GM23338 (cell line): Measurements from ENCODE around the gene ZDHHC9. TPM values are rescaled to one million over a fixed set of nuclear protein-coding genes. Genes with fewer than 3 reads are reported as not detected.

Experiments
- ATAC-seq: fragments of 200-7000 bp; cut with Tn5 transposase; 3 replicates; pipeline ENCODE4 v1.9.1; 2020
- DNase-seq: peaks from one replicate; pipeline ENCODE4 v3.0.0-alpha.2; 2015; ENCODE audit warnings: low spot score
- H2AFZ ChIP-seq: fragments of 200-600 bp; sonication (generic); 2 replicates; pipeline ENCODE4 v1.8.0; 2016; ENCODE audit warnings: antibody characterized with exemption, mild to moderate bottlenecking, moderate library complexity
- H3F3A ChIP-seq: fragments of 200-600 bp; sonication (generic); replicated peaks from 2 replicates; pipeline ENCODE4 v1.8.0; 2017; ENCODE audit warnings: antibody characterized with exemption, mixed run types, low read depth
- H3K27ac ChIP-seq: fragments of 200-600 bp; sonication (generic); 2 replicates; pipeline ENCODE4 v1.6.1; 2016; ENCODE audit warnings: low read depth
- H3K27me3 ChIP-seq: fragments of 200-600 bp; sonication (generic); 2 replicates; pipeline ENCODE4 v1.8.0; 2016; ENCODE audit warnings: mild to moderate bottlenecking, mixed run types, moderate library complexity; ENCODE audit not compliant: insufficient read depth
- H3K36me3 ChIP-seq: fragments of 200-600 bp; sonication (generic); 2 replicates; pipeline ENCODE4 v1.8.0; 2016; ENCODE audit warnings: mild to moderate bottlenecking; ENCODE audit not compliant: insufficient read depth
- H3K4me1 ChIP-seq: fragments of 200-600 bp; sonication (generic); 2 replicates; pipeline ENCODE4 v1.8.0; 2016; ENCODE audit warnings: mild to moderate bottlenecking, moderate library complexity; ENCODE audit not compliant: insufficient read depth
- H3K4me2 ChIP-seq: fragments of 200-600 bp; sonication (generic); 2 replicates; pipeline ENCODE4 v1.7.1; 2017; ENCODE audit warnings: mixed run types
- H3K4me3 ChIP-seq: fragments of 200-600 bp; sonication (generic); 2 replicates; pipeline ENCODE4 v1.6.1; 2016; ENCODE audit warnings: mixed run types
- H3K79me2 ChIP-seq: fragments of 200-600 bp; sonication (generic); replicated peaks from 2 replicates; pipeline ENCODE4 v1.8.0; 2017; ENCODE audit warnings: mild to moderate bottlenecking; ENCODE audit not compliant: insufficient read depth
- H3K9me2 ChIP-seq: fragments of 200-600 bp; sonication (generic); 2 replicates; pipeline ENCODE4 v1.8.0; 2017; ENCODE audit not compliant: insufficient read depth
- H4K20me1 ChIP-seq: fragments of 200-600 bp; sonication (generic); replicated peaks from 2 replicates; pipeline ENCODE4 v1.8.0; 2017; ENCODE audit warnings: mild to moderate bottlenecking; ENCODE audit not compliant: insufficient read depth
- H3K27ac Mint-ChIP-seq: 2 replicates; pipeline ENCODE4 v1.8.0; 2020; ENCODE audit warnings: inconsistent platforms, mild to moderate bottlenecking, moderate library complexity, mixed read lengths
- H3K27me3 Mint-ChIP-seq: 3 replicates; pipeline ENCODE4 v1.8.0; 2022; ENCODE audit warnings: low read depth, mild to moderate bottlenecking, moderate library complexity, mixed read lengths, inconsistent platforms; ENCODE audit not compliant: insufficient read depth, poor library complexity
- H3K36me3 Mint-ChIP-seq: 3 replicates; pipeline ENCODE4 v1.8.0; 2021; ENCODE audit warnings: low read depth, mild to moderate bottlenecking, inconsistent platforms, moderate library complexity, mixed read lengths
- H3K4me1 Mint-ChIP-seq: 3 replicates; pipeline ENCODE4 v1.8.0; 2020; ENCODE audit warnings: mild to moderate bottlenecking, inconsistent platforms, mixed read lengths
- H3K4me3 Mint-ChIP-seq: 3 replicates; pipeline ENCODE4 v1.8.0; 2021; ENCODE audit warnings: moderate library complexity, mild to moderate bottlenecking, inconsistent platforms, mixed read lengths
- H3K9me3 Mint-ChIP-seq: 3 replicates; pipeline ENCODE4 v1.8.0; 2020; ENCODE audit warnings: moderate library complexity, mild to moderate bottlenecking, inconsistent platforms, mixed read lengths
- EZH2 ChIP-seq: fragments of 200-600 bp; sonication (generic); IDR thresholded peaks from one replicate; pipeline ENCODE4 v1.8.0; 2017; ENCODE audit warnings: antibody characterized with exemption, mild to moderate bottlenecking, low read depth; ENCODE audit not compliant: unreplicated experiment
- JUNB ChIP-seq: IDR thresholded peaks from one replicate; pipeline ENCODE4 v1.6.1; 2016; ENCODE audit warnings: antibody characterized with exemption; ENCODE audit not compliant: unreplicated experiment
- NANOG ChIP-seq: IDR thresholded peaks from 2 replicates; pipeline ENCODE4 v1.6.1; 2016; ENCODE audit warnings: antibody characterized with exemption, borderline replicate concordance
- POLR2AphosphoS5 ChIP-seq: IDR thresholded peaks from 2 replicates; pipeline ENCODE4 v1.6.1; 2016; ENCODE audit warnings: antibody characterized with exemption, low read depth
- STAT1 ChIP-seq: IDR thresholded peaks from one replicate; pipeline ENCODE4 v1.6.1; 2016; ENCODE audit warnings: antibody characterized with exemption; ENCODE audit not compliant: unreplicated experiment
- ZNF331 ChIP-seq: fragments of 250-450 bp; sonication (Bioruptor Pico); IDR thresholded peaks from 2 replicates; pipeline ENCODE4 v1.5.0; 2020; ENCODE audit warnings: low read depth, mild to moderate bottlenecking, moderate library complexity
- polyA plus RNA-seq: library from polyadenylated mRNA; unstranded; fragments of >200 nt; fragmentation: Nextera tagmentation; extraction: Ambion mirVana; gene quantifications from 2 replicates; pipeline ENCODE4 v1.2.1, GENCODE V29; 2016
- total RNA-seq: library from RNA; depleted of rRNA; stranded (reverse); fragments of >200 nt; shearing (Covaris generic); gene quantifications from 2 replicates; pipeline ENCODE4 v1.2.3, GENCODE V29; 2014
- TF ChIP-seq, protein P1 (sequence below): fragments of 250-450 bp; sonication (Bioruptor Pico); IDR thresholded peaks from 2 replicates; pipeline ENCODE4 v1.5.0; 2020; ENCODE audit warnings: mild to moderate bottlenecking, moderate library complexity
- TF ChIP-seq, protein P2 (sequence below): IDR thresholded peaks from 2 replicates; pipeline ENCODE4 v1.6.1; 2016; ENCODE audit warnings: antibody characterized with exemption
- TF ChIP-seq, protein P3 (sequence below): IDR thresholded peaks from one replicate; pipeline ENCODE4 v1.6.1; 2018; ENCODE audit warnings: antibody characterized with exemption; ENCODE audit not compliant: unreplicated experiment

The ZDHHC9 gene
- total and polyA plus RNA-seq, 2 experiments from 2014 or later = 14.2 to 17.6 TPM

DNA sequence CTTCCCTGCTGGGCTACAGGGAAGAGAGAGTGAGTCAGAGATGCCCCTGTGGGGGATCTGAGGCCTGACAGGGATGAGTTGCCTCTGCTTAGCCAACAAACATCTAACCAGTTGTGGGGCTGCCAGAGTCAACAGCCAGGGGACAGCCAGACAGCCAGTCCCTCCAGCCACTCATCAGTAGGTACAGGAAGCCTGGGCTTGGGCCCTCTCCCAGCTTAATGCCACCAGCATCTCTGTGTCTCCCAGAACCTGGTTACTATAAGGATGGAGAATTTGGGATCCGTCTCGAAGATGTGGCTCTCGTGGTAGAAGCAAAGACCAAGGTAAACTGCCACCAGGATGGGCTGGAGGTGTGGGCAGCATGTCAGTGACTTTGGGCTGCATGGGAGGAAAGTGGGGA is 81.2 kb downstream of the ZDHHC9 start:
- Histone ChIP-seq H4K20me1 (no peaks in the 10 kb centered on the region), H3K9me2 (no peaks in the 10 kb centered on the region), H3F3A (no peaks in the 10 kb centered on the region), H2AFZ (no peak overlapping the region), H3K4me2 (no peak overlapping the region), H3K36me3 (no peaks in the 10 kb centered on the region), H3K79me2 (no peaks in the 10 kb centered on the region), H3K4me3 (no peak overlapping the region), H3K27me3 (no peaks in the 10 kb centered on the region), H3K27ac (no peak overlapping the region), H3K4me1 (no peaks in the 10 kb centered on the region)
- ATAC-seq (no peak), DNase-seq (no peak)
- H3K27ac Mint-ChIP-seq = no peak overlapping the region
- H3K9me3 Mint-ChIP-seq = no peaks in the 10 kb centered on the region
- H3K4me1 Mint-ChIP-seq = no peaks in the 10 kb centered on the region
- H3K4me3 Mint-ChIP-seq = no peak overlapping the region
- no peaks in the 10 kb centered on the region for H3K36me3 Mint-ChIP-seq
- peaks cover 6% of the 10 kb centered on the region for H3K27me3 Mint-ChIP-seq
- TF ChIP-seq ZNF331 = no peak
- TF ChIP-seq, protein P1, sequence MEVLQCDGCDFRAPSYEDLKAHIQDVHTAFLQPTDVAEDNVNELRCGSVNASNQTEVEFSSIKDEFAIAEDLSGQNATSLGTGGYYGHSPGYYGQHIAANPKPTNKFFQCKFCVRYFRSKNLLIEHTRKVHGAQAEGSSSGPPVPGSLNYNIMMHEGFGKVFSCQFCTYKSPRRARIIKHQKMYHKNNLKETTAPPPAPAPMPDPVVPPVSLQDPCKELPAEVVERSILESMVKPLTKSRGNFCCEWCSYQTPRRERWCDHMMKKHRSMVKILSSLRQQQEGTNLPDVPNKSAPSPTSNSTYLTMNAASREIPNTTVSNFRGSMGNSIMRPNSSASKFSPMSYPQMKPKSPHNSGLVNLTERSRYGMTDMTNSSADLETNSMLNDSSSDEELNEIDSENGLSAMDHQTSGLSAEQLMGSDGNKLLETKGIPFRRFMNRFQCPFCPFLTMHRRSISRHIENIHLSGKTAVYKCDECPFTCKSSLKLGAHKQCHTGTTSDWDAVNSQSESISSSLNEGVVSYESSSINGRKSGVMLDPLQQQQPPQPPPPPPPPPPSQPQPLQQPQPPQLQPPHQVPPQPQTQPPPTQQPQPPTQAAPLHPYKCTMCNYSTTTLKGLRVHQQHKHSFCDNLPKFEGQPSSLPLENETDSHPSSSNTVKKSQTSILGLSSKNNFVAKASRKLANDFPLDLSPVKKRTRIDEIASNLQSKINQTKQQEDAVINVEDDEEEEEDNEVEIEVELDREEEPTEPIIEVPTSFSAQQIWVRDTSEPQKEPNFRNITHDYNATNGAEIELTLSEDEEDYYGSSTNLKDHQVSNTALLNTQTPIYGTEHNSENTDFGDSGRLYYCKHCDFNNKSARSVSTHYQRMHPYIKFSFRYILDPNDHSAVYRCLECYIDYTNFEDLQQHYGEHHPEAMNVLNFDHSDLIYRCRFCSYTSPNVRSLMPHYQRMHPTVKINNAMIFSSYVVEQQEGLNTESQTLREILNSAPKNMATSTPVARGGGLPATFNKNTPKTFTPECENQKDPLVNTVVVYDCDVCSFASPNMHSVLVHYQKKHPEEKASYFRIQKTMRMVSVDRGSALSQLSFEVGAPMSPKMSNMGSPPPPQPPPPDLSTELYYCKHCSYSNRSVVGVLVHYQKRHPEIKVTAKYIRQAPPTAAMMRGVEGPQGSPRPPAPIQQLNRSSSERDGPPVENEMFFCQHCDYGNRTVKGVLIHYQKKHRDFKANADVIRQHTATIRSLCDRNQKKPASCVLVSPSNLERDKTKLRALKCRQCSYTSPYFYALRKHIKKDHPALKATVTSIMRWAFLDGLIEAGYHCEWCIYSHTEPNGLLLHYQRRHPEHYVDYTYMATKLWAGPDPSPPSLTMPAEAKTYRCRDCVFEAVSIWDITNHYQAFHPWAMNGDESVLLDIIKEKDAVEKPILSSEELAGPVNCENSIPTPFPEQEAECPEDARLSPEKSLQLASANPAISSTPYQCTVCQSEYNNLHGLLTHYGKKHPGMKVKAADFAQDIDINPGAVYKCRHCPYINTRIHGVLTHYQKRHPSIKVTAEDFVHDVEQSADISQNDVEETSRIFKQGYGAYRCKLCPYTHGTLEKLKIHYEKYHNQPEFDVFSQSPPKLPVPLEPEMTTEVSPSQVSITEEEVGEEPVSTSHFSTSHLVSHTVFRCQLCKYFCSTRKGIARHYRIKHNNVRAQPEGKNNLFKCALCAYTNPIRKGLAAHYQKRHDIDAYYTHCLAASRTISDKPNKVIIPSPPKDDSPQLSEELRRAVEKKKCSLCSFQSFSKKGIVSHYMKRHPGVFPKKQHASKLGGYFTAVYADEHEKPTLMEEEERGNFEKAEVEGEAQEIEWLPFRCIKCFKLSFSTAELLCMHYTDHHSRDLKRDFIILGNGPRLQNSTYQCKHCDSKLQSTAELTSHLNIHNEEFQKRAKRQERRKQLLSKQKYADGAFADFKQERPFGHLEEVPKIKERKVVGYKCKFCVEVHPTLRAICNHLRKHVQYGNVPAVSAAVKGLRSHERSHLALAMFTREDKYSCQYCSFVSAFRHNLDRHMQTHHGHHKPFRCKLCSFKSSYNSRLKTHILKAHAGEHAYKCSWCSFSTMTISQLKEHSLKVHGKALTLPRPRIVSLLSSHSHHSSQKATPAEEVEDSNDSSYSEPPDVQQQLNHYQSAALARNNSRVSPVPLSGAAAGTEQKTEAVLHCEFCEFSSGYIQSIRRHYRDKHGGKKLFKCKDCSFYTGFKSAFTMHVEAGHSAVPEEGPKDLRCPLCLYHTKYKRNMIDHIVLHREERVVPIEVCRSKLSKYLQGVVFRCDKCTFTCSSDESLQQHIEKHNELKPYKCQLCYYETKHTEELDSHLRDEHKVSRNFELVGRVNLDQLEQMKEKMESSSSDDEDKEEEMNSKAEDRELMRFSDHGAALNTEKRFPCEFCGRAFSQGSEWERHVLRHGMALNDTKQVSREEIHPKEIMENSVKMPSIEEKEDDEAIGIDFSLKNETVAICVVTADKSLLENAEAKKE (CRISPR knock-in tag) = no peak
- no peak for TF ChIP-seq POLR2AphosphoS5
- TF ChIP-seq STAT1 = no peak
- TF ChIP-seq, protein P2, sequence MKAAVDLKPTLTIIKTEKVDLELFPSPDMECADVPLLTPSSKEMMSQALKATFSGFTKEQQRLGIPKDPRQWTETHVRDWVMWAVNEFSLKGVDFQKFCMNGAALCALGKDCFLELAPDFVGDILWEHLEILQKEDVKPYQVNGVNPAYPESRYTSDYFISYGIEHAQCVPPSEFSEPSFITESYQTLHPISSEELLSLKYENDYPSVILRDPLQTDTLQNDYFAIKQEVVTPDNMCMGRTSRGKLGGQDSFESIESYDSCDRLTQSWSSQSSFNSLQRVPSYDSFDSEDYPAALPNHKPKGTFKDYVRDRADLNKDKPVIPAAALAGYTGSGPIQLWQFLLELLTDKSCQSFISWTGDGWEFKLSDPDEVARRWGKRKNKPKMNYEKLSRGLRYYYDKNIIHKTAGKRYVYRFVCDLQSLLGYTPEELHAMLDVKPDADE = no peak
- TF ChIP-seq NANOG = no peak
- TF ChIP-seq, protein P3, sequence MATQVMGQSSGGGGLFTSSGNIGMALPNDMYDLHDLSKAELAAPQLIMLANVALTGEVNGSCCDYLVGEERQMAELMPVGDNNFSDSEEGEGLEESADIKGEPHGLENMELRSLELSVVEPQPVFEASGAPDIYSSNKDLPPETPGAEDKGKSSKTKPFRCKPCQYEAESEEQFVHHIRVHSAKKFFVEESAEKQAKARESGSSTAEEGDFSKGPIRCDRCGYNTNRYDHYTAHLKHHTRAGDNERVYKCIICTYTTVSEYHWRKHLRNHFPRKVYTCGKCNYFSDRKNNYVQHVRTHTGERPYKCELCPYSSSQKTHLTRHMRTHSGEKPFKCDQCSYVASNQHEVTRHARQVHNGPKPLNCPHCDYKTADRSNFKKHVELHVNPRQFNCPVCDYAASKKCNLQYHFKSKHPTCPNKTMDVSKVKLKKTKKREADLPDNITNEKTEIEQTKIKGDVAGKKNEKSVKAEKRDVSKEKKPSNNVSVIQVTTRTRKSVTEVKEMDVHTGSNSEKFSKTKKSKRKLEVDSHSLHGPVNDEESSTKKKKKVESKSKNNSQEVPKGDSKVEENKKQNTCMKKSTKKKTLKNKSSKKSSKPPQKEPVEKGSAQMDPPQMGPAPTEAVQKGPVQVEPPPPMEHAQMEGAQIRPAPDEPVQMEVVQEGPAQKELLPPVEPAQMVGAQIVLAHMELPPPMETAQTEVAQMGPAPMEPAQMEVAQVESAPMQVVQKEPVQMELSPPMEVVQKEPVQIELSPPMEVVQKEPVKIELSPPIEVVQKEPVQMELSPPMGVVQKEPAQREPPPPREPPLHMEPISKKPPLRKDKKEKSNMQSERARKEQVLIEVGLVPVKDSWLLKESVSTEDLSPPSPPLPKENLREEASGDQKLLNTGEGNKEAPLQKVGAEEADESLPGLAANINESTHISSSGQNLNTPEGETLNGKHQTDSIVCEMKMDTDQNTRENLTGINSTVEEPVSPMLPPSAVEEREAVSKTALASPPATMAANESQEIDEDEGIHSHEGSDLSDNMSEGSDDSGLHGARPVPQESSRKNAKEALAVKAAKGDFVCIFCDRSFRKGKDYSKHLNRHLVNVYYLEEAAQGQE = no peak
- TF ChIP-seq EZH2 = no peak
- TF ChIP-seq JUNB = no peak
